ENCODE measurements around the gene COL1A1. TPM values are rescaled to one million over a fixed set of nuclear protein-coding genes. Genes with fewer than 3 reads are reported as not detected.

Gene COL1A1
- total and polyA plus RNA-seq, 4 donors, result 8.3 to 72.5 (median 35.8) TPM

DNA sequence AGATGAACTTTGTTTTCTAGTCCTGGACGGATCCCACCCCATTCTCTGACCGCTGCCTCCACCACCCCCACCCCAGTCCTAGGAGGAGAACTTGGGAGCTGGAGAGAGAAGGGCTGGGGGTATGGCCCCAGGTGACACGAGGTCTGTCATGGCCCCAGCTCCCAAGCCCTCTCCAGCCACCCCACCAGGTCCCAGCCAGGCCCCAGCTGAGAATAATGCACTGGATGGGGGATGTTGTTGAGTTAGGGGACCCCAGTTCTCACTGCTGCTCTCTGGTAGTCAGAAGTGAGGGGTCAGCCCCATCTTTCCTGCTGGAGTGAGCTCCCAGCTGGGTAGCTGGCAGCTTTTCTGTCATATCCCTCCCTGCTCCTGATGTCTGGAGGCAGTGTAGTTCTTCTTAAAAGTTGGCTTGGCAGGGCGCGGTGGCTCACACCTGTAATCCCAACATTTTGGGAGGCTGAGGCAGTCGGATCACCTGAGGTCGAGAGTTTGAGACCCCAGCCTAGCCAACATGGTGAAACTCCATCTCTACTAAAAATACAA is 4.6 kb upstream of the COL1A1 start:
- Histone ChIP-seq H3K4me1 (ENCODE audit: control insufficient read depth in 4 of 4, insufficient read depth in 4 of 4, low read length in 3 of 4) (peaks cover 0 to 5% (median 0%) of the 10 kb centered on the region in 4 donors), H3K36me3 (ENCODE audit: control insufficient read depth in 4 of 4, insufficient read depth in 3 of 4, low read depth in 1 of 4, low read length in 3 of 4) (no peaks in the 10 kb centered on the region), H3K27ac (ENCODE audit: low read depth in 1 of 2, low read length in 2 of 2) (peak overlapping the region in 1 of 2 donors; percentile 23), H3K27me3 (ENCODE audit: control insufficient read depth in 4 of 4, insufficient read depth in 4 of 4, low read length in 3 of 4) (peaks cover 0 to 2% (median 0%) of the 10 kb centered on the region in 4 donors), H3K4me3 (ENCODE audit: low read depth in 1 of 3, low read length in 3 of 3) (no peak overlapping the region), H3K9ac (ENCODE audit: low read depth in 1 of 2, low read length in 2 of 2) (no peak overlapping the region), H3K9me3 (ENCODE audit: control insufficient read depth in 4 of 4, low read length in 3 of 4) (no peaks in the 10 kb centered on the region)
- 87% methylated on average over 7 of the region's 7 CpGs for WGBS
- TF ChIP-seq JUND (IDR thresholded peaks at IDR 0.05) (no peak), SP1 (IDR thresholded peaks at IDR 0.05) (no peak)
- TF ChIP-seq, protein P1, sequence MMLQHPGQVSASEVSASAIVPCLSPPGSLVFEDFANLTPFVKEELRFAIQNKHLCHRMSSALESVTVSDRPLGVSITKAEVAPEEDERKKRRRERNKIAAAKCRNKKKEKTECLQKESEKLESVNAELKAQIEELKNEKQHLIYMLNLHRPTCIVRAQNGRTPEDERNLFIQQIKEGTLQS (IDR thresholded peaks at IDR 0.05), result no peak
- DNase-seq (ENCODE audit: low spot score), result no peak

DNA sequence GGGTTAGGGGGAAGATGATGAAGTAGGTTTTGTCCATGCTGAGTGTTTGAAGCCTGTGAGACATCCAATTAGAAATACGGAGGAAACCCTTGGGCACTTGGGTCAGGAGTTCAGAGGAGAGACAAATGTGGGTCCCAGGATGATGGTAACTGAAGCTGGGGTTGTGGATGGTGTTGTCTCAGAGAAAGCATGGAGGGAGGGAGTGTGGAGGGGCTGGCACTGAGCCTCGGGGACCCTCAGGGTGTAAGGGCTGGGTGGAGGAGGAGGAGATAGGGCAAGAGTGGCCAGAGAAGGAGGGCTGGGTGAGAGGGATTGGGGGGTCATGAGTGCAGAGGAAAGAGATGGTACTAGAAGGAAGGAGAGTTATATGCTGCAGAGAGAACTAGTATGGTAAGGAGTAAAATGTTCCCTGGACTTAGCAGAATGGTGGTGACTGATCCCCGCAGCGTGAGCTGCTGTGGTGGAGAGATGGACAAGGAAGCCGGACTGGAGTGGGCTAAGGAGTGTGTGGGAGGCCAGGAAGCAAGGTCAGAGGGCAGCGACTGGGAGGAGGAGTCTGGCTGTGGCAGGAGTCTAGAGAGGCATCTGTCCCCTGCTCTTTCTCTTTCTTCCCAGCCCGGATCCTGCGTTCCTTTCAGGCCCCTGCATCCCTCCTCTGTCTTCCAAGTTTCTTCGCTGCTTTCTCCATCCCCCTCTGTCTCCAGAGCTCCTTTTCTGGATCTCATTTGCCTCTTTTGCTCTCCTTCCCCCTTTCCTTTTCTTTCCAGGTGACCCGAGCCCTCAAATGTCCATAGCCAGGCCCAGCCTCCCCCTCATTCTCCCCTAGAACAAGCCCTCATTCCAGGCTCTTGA is 3.9 kb upstream of the COL1A1 start:
- H3K27ac ChIP-seq (ENCODE audit: low read depth in 1 of 2, low read length in 2 of 2), result peak overlapping the region in 1 of 2 donors; percentile 23
- H3K27me3 ChIP-seq (ENCODE audit: control insufficient read depth in 4 of 4, insufficient read depth in 4 of 4, low read length in 3 of 4), result peaks cover 0 to 2% (median 0%) of the 10 kb centered on the region in 4 donors
- no peak overlapping the region for H3K4me3 ChIP-seq (ENCODE audit: low read depth in 1 of 3, low read length in 3 of 3)
- no peaks in the 10 kb centered on the region for H3K36me3 ChIP-seq (ENCODE audit: control insufficient read depth in 4 of 4, insufficient read depth in 3 of 4, low read depth in 1 of 4, low read length in 3 of 4)
- no peaks in the 10 kb centered on the region for H3K9me3 ChIP-seq (ENCODE audit: control insufficient read depth in 4 of 4, low read length in 3 of 4)
- TF ChIP-seq NR2F2 (IDR thresholded peaks at IDR 0.05), result peak; percentile 54
- no peak for TF ChIP-seq EGR1 (IDR thresholded peaks at IDR 0.05; ENCODE audit: low read depth in 2 of 2)
- no peak overlapping the region for H3K9ac ChIP-seq (ENCODE audit: low read depth in 1 of 2, low read length in 2 of 2)
- 64% methylated on average over 10 of the region's 10 CpGs for WGBS
- H3K4me1 ChIP-seq (ENCODE audit: control insufficient read depth in 4 of 4, insufficient read depth in 4 of 4, low read length in 3 of 4), result peaks cover 0 to 12% (median 1%) of the 10 kb centered on the region in 4 donors
- no peak for DNase-seq (ENCODE audit: low spot score)

DNA sequence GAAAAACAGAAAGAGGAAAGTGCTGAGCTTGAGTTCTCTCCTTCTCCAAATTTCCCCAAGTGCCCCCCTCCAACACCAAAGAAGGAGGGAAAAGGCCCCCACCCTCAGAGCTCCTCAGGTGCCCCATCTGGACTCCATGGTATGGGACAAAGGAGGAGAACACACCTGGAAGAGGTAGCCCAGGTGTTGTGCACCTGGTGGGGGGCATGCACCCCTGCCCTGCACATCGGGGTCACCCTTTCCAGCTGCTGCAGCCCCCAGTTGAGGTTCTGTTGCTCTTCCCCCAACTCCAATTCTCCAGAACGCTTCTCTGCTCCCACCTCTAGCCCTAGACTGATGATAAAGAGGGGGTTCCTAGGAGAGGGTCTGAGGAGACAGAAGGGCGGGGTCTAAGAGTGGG is 3.0 kb upstream of the COL1A1 start:
- Histone ChIP-seq H3K27me3 (ENCODE audit: control insufficient read depth in 4 of 4, insufficient read depth in 4 of 4, low read length in 3 of 4) (peaks cover 0 to 2% (median 0%) of the 10 kb centered on the region in 4 donors), H3K9me3 (ENCODE audit: control insufficient read depth in 4 of 4, low read length in 3 of 4) (no peaks in the 10 kb centered on the region), H3K4me1 (ENCODE audit: control insufficient read depth in 4 of 4, insufficient read depth in 4 of 4, low read length in 3 of 4) (peaks cover 0 to 18% (median 4%) of the 10 kb centered on the region in 4 donors), H3K27ac (ENCODE audit: low read depth in 1 of 2, low read length in 2 of 2) (no peak overlapping the region), H3K4me3 (ENCODE audit: low read depth in 1 of 3, low read length in 3 of 3) (no peak overlapping the region), H3K36me3 (ENCODE audit: control insufficient read depth in 4 of 4, insufficient read depth in 3 of 4, low read depth in 1 of 4, low read length in 3 of 4) (no peaks in the 10 kb centered on the region), H3K9ac (ENCODE audit: low read depth in 1 of 2, low read length in 2 of 2) (no peak overlapping the region)
- TF ChIP-seq RXRA (IDR thresholded peaks at IDR 0.05) (no peak), EGR1 (IDR thresholded peaks at IDR 0.05; ENCODE audit: low read depth in 2 of 2) (no peak), FOXA2 (IDR thresholded peaks at IDR 0.05) (no peak), TAF1 (conservative IDR thresholded peaks at IDR 0.05) (no peak), YY1 (IDR thresholded peaks at IDR 0.05) (no peak), JUND (IDR thresholded peaks at IDR 0.05) (no peak), SP1 (IDR thresholded peaks at IDR 0.05) (no peak), HNF4G (IDR thresholded peaks at IDR 0.05) (no peak), HNF4A (conservative IDR thresholded peaks at IDR 0.05) (no peak), RAD21 (IDR thresholded peaks at IDR 0.05) (no peak), NR2F2 (IDR thresholded peaks at IDR 0.05) (no peak), FOXA1 (IDR thresholded peaks at IDR 0.05) (no peak), GABPA (IDR thresholded peaks at IDR 0.05 in 1 of 2, conservative IDR thresholded peaks at IDR 0.05 in 1 of 2) (no peak)
- TF ChIP-seq, protein P2, sequence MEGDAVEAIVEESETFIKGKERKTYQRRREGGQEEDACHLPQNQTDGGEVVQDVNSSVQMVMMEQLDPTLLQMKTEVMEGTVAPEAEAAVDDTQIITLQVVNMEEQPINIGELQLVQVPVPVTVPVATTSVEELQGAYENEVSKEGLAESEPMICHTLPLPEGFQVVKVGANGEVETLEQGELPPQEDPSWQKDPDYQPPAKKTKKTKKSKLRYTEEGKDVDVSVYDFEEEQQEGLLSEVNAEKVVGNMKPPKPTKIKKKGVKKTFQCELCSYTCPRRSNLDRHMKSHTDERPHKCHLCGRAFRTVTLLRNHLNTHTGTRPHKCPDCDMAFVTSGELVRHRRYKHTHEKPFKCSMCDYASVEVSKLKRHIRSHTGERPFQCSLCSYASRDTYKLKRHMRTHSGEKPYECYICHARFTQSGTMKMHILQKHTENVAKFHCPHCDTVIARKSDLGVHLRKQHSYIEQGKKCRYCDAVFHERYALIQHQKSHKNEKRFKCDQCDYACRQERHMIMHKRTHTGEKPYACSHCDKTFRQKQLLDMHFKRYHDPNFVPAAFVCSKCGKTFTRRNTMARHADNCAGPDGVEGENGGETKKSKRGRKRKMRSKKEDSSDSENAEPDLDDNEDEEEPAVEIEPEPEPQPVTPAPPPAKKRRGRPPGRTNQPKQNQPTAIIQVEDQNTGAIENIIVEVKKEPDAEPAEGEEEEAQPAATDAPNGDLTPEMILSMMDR (IDR thresholded peaks at IDR 0.05; ENCODE audit: low read depth, low read length, missing input control), result no peak
- TF ChIP-seq, protein P3, sequence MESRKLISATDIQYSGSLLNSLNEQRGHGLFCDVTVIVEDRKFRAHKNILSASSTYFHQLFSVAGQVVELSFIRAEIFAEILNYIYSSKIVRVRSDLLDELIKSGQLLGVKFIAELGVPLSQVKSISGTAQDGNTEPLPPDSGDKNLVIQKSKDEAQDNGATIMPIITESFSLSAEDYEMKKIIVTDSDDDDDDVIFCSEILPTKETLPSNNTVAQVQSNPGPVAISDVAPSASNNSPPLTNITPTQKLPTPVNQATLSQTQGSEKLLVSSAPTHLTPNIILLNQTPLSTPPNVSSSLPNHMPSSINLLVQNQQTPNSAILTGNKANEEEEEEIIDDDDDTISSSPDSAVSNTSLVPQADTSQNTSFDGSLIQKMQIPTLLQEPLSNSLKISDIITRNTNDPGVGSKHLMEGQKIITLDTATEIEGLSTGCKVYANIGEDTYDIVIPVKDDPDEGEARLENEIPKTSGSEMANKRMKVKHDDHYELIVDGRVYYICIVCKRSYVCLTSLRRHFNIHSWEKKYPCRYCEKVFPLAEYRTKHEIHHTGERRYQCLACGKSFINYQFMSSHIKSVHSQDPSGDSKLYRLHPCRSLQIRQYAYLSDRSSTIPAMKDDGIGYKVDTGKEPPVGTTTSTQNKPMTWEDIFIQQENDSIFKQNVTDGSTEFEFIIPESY (IDR thresholded peaks at IDR 0.05), result no peak
- TF ChIP-seq, protein P4, sequence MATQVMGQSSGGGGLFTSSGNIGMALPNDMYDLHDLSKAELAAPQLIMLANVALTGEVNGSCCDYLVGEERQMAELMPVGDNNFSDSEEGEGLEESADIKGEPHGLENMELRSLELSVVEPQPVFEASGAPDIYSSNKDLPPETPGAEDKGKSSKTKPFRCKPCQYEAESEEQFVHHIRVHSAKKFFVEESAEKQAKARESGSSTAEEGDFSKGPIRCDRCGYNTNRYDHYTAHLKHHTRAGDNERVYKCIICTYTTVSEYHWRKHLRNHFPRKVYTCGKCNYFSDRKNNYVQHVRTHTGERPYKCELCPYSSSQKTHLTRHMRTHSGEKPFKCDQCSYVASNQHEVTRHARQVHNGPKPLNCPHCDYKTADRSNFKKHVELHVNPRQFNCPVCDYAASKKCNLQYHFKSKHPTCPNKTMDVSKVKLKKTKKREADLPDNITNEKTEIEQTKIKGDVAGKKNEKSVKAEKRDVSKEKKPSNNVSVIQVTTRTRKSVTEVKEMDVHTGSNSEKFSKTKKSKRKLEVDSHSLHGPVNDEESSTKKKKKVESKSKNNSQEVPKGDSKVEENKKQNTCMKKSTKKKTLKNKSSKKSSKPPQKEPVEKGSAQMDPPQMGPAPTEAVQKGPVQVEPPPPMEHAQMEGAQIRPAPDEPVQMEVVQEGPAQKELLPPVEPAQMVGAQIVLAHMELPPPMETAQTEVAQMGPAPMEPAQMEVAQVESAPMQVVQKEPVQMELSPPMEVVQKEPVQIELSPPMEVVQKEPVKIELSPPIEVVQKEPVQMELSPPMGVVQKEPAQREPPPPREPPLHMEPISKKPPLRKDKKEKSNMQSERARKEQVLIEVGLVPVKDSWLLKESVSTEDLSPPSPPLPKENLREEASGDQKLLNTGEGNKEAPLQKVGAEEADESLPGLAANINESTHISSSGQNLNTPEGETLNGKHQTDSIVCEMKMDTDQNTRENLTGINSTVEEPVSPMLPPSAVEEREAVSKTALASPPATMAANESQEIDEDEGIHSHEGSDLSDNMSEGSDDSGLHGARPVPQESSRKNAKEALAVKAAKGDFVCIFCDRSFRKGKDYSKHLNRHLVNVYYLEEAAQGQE (IDR thresholded peaks at IDR 0.05), result no peak
- TF ChIP-seq, protein P5, sequence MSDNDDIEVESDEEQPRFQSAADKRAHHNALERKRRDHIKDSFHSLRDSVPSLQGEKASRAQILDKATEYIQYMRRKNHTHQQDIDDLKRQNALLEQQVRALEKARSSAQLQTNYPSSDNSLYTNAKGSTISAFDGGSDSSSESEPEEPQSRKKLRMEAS (IDR thresholded peaks at IDR 0.05), result no peak
- TF ChIP-seq, protein P1 (IDR thresholded peaks at IDR 0.05), result no peak
- 78% methylated on average over 3 of the region's 3 CpGs for WGBS
- DNase-seq (ENCODE audit: low spot score), result no peak

Data from liver (tissue), 9 donors.